NCI-H345 treated with DMSO at 0.1 percent for 48 hours (cell line): Measurements from ENCODE around the gene SYNRG.
"Not testable (repeated sequence)": the region's sequence is repeated elsewhere in the genome, so short reads cannot be mapped to it uniquely, and the experiment has no call there.

ENCODE experiments used
- DNase-seq: peaks from one replicate; lab custom pipeline; 2025; ENCODE audit not compliant: unreplicated experiment; lab: John Stamatoyannopoulos, UW

SYNRG gene

GRCh38 chr17:37545486-37545885 lies 63.7 kb downstream of the SYNRG start:
- no peak for DNase-seq

- DNase-seq = no peak
Measured at GRCh38 chr17:37543637-37544052, 65.6 kb downstream of the SYNRG start.

GRCh38 chr17:37541880-37542660 lies 67.1 kb downstream of the SYNRG start:
- no peak for DNase-seq

- DNase-seq = no peak
Measured at GRCh38 chr17:37538981-37539659, 70.1 kb downstream of the SYNRG start.

GRCh38 chr17:37535906-37536305 lies 73.3 kb downstream of the SYNRG start:
- no peak for DNase-seq

- DNase-seq = no peak
Measured at GRCh38 chr17:37532756-37533155, 76.5 kb downstream of the SYNRG start.

- DNase-seq = no peak
Measured at GRCh38 chr17:37530420-37530819, 78.8 kb downstream of the SYNRG start.

GRCh38 chr17:37527249-37527851 lies 81.9 kb downstream of the SYNRG start:
- peak; percentile 21 for DNase-seq

- no peak for DNase-seq
Measured at GRCh38 chr17:37523715-37524219, 85.5 kb downstream of the SYNRG start.

GRCh38 chr17:37521821-37522220 lies 87.4 kb downstream of the SYNRG start:
- no peak for DNase-seq

- DNase-seq = no peak
Measured at GRCh38 chr17:37520174-37520573, 89.0 kb downstream of the SYNRG start.

- no peak for DNase-seq
Measured at GRCh38 chr17:37519251-37519985, 89.8 kb downstream of the SYNRG start.

- no peak for DNase-seq
Measured at GRCh38 chr17:37518826-37519225, 90.4 kb downstream of the SYNRG start.

GRCh38 chr17:37517881-37518280 lies 91.3 kb downstream of the SYNRG start:
- no peak for DNase-seq

GRCh38 chr17:37516127-37516571 lies 93.1 kb downstream of the SYNRG start:
- DNase-seq = no peak

GRCh38 chr17:37513711-37514110 lies 95.5 kb downstream of the SYNRG start:
- no peak for DNase-seq

GRCh38 chr17:37512442-37513068 lies 96.7 kb downstream of the SYNRG start:
- DNase-seq = no peak

GRCh38 chr17:37511642-37512041 lies 97.6 kb downstream of the SYNRG start:
- not testable (repeated sequence) for DNase-seq

- no peak for DNase-seq
Measured at GRCh38 chr17:37510056-37510455, 99.2 kb downstream of the SYNRG start.

- no peak for DNase-seq
Measured at GRCh38 chr17:37507111-37507510, 102.1 kb downstream of the SYNRG start.

- DNase-seq = peak; percentile 0
Measured at GRCh38 chr17:37506678-37507077, 102.5 kb downstream of the SYNRG start.
